Esophagus squamous epithelium (tissue), 4 donors: ENCODE results near the gene SBNO2.

Experiments used
- CTCF ChIP-seq, 6 experiments: fragments of 450-650 bp in 4 of 6; fragments of 200-600 bp in 2 of 6; sonication (generic) in 2 of 6; IDR thresholded peaks; one replicate each; pipeline ENCODE4 v1.5.1; 2016 to 2019; ENCODE audit warnings: antibody characterized with exemption in 6 of 6, mild to moderate bottlenecking in 4 of 6, moderate library complexity in 4 of 6
- POLR2A ChIP-seq, 4 donors: fragments of 450-650 bp; IDR thresholded peaks; one replicate each; pipeline ENCODE4 v1.6.1; 2017; ENCODE audit warnings: antibody characterized with exemption in 4 of 4, mild to moderate bottlenecking in 4 of 4, moderate library complexity in 3 of 4

- TF ChIP-seq CTCF (IDR thresholded peaks at IDR 0.05) (no peak), POLR2A (IDR thresholded peaks at IDR 0.05) (no peak)
Measured at GRCh38 chr19:1159864-1160595, 14.0 kb downstream of the SBNO2 start.
